COLO829 (cell line): ENCODE results near the gene TMTC1.
A peak's percentile ranks its signal among the peaks of the same experiment; 100 is the strongest.

Experiments
- DNase-seq: peaks from one replicate; pipeline ENCODE4 v3.0.0; 2012; ENCODE audit warnings: low spot score

The TMTC1 gene

DNA sequence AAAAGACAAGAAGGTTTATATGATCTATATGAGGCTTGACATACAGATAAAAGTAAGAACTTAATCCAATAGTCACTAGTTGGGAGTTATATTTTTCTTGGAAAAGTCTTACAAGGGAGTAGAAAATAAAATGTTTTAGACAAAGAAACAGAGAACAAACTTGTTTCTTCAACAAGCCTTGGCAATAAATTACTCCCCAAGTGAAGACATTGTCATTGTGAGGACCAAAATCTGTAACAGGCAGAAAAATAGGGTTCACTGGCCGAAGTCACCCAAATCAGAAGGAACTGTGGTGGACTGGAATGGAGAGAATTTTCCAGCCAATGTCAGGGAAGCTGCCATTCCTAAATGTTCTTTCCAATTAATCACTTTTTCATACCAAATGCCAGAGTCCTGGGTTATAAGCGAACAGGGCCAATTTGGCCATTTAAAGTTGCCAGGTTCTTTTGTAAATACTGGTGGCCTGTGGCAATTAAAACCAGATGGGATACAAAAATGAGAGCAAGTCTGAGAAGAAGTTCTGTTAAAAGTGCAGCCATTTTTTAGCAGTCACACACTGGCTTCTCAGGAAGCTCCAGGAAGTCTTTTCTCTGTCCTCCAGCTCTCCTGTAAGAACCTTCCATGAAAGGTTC is 168.9 kb downstream of the TMTC1 start:
- DNase-seq: no peak

DNA sequence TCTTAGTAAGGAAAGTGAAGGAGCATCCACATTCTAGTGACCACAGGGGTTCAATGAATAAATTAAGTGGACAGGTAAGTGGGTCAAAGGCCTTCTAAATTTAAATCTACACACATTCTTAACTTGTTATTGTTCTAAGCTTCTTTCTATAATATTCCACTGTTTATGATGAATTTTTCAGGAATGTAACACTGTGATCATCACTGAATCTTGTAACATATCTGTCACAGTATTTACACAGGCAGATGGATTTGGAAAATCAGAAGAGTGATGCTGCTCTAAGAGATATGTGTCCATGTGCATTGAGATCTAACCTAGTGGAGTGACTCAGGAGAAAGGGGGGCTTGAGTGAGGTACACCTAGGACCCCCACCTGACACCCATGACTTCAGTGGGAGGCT is 170.8 kb downstream of the TMTC1 start:
- DNase-seq: no peak

DNA sequence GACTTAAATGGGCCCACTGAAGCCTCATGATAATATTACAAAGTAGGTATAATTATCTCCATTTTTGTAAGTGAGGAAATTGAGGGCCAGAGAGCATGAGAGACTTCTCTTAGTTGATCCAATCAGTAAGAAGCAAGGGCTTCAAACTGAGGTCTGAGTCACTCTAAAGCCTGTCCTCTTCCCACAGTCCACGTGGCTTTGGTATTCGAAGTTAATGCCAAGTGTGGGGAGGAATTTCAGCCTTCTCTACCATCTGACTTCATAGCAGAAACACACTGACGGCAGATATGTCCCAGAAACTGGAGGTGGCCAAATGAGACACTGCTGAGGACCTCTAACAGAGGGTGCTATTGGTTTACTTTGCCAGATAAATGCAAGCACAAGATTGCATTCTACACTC is 171.8 kb downstream of the TMTC1 start:
- no peak for DNase-seq

DNA sequence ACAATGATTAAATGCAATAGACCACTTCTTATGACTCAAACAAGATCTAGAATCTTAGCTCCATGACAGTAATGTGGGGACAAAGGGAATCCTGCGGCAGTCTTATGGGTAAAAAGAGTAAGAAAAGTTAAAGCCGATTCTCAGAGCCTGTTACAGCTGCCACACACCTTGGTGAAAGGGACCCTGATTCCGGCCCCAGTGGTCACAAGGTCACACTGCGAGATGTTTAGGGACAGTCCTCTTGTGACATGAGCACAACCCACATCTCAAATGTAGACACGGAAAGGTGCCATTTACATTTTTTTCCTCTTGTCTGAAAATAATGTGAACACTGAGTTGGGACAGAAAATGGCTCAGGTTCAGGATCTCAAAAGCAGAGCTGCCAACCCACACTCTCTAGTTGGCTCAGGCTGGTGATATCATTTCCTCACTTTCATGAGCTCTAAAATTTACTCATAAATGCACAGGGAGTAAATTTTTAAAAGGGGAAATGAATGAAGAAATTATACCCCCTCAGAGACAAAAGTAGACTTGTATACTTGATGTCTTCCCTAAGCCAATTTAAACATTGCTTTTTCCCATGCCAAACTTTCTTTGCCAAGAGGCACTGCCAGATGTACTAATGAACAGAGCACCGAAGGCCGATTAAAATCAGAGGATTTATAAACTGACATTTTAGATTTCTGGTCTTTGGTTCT is 173.1 kb downstream of the TMTC1 start:
- no peak for DNase-seq

DNA sequence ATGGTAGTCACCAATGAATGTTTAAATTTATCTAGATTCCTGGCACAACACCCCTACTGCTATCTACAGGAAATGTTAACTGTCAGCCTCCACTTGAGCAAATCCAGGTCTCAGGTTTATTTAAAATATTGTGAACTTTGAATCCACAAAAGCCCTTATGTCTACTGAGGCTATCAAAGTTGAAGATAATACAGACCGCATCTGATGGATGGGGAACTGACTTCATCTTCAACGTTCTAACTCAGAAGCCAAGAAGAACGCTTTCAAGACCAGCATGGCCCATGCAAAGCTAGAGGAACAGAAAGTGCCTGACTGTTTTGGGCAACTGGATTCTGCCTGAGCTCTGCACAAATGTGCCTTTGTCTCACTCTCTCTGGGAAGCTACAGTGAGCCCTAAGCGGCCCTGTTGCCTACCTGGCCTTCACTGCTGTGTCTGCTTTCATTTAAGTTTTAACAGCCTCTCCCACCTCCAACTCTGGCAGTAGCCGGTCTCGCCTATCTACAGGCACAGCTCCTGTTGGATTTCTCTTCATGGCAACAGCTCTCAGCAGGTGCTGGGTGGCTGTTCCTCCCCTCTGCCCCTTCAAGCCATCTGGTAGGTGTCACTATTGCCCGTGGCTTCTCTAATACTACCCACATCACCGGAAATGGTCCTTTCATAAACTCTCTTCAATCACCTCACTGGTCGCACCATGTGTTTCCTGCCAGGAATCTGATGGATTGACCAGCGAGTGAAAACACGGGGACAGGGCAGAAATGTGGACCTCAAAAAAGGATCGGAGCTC is 174.1 kb downstream of the TMTC1 start:
- DNase-seq: no peak

DNA sequence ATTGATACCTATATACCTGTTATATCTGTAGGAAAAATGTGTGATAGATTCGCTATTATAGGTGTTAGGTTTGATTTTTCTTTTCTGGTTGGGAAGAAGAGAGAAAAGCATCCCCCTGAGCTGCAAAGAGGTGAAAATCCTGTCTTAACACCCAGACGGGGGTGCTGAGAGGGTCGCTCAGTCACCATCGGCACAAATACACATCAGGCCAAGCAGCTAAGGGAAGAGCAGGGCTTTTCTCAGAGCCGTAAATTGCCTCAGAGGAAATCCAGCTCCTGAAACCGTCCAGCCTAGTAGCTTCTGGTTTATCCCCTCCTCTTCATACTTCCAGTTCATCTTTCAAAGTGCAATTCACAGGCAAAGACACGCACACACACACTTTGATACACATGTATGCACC is 175.2 kb downstream of the TMTC1 start:
- no peak for DNase-seq

DNA sequence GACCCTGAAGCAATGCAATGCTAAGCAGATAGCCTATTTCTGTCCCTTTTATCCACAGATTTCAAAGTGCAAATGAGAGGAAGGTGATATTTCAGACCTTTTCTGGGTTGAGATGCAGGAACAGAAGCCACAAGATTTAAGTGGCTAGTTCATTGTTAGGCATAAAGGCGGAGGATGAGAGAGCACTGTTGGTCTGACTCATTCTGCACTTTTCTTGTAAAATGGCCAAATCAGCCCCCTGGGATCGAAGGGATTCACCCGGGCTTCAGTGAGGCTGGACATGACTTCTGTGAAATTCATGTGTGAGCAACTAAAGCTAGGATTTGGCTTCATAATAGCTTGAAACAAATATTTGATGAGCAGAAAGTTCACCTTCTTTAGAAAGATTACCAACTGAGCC is 184.4 kb downstream of the TMTC1 start:
- DNase-seq: peak; percentile 17

DNA sequence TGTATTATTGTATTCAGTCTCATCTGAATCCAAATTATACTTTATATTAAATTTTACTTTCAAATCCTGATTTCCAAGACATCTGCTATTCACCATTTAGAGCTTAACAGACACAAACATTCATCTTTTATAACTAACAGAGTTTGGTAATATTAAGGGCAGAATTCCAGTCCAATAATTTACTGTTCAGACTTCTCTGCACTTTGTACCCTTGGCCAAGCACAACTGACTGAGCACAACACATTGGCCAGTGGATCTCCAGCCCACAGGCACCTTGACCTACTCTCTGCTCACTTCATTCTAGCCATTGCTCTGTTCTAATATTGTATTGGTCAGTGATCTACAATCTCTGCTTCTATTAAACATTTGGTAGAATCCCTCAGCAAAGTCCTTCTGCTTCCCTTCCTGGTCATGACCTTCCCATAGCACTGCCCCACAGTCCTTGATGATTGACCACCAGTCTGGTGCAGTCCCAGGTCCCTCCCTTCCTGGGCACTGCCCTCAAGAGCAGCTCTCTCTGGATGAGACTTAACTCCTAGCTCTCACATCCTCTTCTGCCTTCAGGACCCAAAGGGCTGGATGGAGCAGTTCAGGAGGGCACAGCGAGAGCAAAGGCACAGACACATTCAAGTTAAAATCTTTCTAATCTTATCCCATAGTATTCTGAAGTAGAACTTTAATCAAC is 188.5 kb downstream of the TMTC1 start:
- DNase-seq: no peak

DNA sequence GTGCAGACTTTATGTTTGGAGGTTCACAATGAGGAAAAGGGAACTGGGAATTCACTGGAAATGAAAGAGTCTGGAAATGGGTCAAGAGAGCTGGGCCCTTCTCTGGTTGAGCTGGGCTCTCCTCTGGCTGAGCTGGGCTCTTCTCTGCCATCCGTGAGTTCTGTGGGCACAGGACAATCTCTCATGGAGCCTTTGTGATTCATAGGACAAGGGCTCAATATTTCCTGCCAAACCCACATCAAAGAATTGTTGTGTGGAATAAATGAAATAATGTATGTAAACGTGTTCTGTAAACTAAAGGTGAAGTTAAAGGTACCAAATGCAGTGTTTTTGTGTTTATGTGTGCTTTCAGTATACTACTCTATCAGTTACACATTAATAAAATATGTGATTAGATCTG is 190.7 kb downstream of the TMTC1 start:
- no peak for DNase-seq

DNA sequence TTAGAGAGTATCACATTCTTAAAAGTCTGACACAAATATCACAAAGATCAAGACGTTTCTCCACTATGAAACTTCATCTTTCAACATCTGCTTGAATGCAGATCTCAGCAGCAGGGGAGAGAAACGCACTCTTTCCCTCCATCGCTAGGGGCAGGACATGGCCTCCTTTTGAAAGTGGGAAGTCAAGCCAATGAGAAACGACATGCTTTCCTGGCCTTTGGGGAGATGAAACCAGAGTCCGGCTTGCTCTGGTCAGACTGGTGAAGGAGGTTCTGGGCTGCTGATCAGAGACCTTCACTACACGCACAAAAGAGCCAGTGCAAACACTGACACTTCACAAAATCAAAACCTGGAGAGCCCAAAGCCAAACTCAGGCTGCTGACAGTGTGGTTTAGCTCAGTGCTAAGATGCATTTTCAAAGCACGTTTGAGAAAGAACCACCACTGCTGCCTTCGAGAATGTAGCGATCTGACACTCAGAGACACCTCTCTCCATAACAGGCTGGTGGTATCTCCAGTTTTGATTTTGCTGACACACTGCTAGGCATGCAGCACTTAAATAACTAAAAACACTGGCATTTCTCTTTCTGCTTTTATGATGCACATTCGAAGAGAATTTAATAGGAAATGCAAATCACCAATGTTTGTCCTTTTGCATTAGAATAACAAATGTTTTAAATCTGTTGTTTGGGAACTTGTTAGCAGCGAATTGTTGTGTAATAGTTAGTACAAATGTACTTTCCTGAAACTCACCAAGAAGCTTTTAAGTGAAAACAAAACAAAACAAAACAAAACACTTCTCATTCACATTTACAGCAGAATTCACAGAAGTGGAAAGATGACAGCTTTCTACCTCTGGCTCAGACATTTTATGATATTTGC is 192.4 kb downstream of the TMTC1 start:
- DNase-seq: no peak

DNA sequence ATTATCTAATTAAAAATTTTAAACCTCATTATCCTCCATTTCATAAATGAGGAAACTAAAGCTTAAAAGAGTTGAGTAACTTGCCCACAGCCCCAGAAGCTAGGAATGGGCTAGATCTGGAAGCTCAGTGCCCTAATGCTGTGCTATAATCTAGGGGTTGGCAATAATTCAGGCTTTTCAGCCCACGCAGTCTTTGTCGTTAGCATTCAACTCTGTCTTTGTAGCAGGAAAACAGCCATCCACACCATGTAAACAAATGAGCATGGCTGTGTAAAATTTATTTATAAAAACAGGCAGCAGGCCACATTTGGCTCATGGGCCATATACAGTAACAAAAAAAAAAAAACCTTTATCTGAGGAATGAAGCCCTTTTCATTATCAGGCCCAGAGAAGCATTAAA is 193.9 kb downstream of the TMTC1 start:
- no peak for DNase-seq

DNA sequence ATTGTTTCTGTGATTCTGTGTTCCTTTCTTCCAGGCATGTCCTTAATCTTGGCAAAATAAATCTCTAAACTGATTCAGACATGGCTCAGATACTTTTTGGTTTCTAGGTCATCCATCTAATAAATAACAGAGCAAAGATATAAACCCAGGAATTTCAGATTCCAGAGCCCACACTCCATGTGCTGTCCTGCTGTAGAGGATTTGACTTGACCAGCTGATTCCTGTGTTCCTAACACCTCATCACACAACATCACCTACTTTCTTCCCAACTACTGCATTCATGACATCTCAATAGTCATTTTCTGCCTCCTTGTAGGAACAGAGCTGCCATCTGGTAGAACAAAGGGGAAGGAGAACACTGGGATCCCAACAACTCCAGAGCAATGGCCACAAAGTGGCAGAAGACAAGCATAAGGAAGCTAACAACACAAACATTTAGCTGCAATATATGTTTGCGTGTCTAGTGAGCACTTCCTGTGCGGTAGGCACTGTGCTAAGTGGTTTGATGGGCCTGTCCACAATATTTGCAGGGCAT is 194.4 kb downstream of the TMTC1 start:
- DNase-seq: no peak

DNA sequence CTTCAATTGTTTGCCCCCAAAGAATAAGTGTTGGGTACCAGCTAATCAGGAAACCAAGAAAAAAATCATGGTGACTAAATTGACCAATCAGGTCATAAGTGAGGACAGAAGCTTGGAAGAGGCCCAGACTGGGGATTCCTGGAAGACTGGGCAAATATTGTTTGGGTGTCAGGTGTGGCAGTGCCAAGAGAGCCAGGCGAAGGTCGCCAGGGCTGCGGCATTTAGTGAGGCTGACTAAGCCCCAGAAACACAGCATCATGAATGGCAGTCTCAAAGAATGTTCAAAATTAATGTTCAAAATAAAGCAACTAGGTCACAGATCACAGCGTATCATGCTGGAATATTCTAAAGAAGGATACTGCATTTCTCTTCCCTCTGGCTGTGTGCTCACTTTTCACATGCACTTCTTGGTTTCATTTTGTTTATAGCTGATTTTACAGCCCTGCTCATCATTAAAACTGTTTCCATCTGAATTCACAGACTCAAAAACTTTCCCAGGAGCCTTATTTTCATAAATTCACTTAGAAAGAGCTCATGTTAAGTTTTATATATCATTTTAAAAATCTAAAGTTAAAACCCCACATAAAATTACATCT is 201.0 kb downstream of the TMTC1 start:
- no peak for DNase-seq

DNA sequence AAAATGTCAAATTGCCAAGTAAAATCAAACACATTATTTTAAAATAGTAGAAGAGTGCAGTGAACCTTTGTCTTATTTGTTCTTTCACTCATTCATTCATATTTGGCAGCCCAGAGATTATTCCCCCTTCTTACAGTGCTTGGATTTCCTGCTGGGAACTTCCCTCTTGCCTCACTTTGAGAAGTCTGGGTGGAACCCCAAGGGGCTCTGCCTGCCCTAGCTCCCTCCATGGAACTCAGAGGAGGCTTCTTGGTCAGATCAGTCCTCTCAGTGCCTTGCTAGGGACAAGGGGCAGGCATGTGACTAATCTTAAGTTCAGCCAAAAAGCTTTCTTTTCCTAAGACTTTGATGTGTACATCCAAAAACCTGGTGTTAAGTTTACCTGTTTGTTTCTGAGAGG is 201.6 kb downstream of the TMTC1 start:
- no peak for DNase-seq

DNA sequence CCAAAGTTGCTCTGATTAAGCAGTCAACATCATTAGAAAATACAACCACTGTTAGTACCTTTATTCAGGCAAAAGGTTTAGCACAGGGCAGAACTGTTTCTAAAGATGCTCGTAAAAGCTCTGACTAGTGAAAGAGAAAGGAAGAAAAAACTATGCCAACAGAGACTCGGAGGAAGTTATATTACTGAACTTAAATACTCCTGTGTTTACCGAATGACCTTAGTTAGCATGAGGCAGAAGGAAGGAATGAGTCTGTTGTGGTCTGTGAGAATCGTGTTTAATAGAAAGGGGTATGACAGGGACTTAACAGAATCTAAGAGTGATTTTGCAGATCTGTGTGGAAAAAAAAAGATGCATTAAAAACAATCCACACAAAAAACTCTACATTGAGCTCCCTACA is 202.1 kb downstream of the TMTC1 start:
- peak; percentile 12 for DNase-seq

DNA sequence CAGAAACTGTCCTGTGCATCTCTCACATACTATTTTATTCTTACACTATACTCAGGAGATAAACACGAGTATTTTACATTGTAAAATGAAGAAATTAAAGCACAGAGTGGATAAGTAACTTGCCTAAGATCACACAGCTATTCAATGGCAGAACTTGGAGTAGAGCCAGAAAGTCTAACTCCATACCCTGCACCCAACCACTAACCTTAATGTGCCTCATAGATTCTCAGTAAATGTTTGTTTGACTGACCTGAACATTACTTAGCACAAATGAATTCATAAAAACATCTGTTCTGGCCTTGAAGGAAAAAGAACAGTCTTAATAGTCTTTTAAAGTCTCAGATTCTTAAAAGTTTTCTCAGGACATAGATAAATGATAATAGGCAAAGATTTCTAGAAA is 202.8 kb downstream of the TMTC1 start:
- DNase-seq: no peak

DNA sequence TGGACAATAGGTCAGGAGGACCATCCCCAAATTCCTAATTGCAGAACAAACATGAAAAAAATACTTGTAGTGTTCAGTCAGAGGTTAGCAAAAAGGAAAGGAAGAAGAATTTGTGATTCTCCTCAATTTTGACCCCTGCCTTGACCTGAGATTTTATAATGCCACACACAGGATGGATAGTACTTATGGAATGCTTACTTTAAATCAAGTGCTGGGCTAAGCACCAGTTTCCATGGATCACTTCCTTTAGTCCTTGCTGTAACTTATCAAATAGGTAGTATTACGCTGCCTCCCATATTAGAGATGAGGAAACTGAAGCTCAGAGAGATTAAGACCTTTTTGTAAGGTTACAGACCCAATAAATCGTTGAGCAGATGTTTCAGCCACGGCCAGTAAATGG is 205.0 kb downstream of the TMTC1 start:
- no peak for DNase-seq

DNA sequence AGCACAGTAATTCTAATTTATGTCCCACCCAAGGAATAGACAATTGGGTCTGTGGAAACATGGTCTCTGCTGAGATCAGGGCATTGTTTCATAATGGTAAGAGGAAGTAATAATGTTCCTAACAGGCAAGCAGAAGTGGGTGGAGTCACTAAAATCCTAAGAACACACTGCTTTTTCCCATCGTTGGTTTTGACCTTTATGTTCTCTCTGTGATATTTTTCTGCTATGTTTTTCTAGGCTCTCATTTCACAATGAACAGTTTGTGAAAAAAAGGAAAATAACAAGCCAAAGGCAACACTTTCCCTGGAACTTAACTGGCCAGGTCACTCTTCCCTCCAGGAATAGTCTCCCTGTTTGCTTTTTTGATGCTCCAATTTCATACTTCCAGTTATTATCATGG is 205.7 kb downstream of the TMTC1 start:
- no peak for DNase-seq

DNA sequence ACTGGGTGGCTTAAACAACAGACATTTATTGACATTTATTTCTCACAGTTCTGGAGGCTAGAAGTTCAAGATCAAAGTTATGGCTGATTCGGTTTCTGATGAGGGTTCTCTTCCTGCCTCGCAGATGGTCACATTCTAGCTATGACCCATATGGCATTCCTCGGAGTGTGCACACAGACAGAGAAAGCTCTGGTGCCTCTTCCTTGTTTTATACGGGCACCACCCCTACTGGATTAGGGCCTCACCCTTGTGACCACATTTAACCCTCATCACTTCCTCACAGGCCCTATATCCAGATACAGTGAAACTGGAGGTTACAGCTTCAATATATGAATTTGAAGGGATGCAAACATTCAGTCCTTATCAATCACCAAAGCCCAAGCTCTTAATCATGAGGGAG is 209.2 kb downstream of the TMTC1 start:
- no peak for DNase-seq

DNA sequence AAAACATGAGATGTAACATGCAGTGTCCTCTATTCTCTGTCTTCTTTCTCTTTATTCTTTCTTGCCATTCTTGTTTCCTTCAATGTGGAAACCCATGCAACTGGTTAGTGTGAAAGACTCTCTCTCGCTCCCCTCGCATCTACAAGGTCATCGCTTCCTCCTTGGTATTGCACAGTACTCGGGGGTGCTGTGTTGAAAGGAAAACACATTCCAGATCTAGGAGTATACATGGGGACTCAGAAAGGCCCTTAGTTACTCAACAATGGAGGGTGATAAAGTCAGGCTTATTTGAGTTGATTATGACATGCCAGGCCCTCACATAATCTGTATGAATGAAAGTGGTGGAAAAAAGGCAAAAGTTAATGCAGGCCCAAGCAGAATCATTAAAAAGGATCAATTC is 210.8 kb downstream of the TMTC1 start:
- no peak for DNase-seq

DNA sequence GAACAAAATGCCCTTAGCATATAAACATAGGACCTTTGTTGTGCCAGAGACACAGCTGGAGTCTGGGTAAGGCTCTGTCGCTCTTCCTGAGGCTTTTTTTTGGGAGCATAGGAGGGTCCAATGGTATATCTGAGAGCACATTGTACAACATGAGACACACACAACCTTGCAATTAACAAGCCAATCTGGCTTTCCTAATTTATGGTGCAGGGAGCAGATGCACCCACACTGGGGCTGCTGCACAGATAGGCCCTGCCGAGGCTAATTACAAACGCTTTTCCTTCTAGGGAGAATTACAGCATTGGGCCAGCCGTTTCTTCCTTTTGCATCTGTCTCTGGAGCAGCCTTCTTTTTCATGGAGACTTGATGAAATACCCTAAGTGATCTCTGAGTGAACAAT is 211.3 kb downstream of the TMTC1 start:
- DNase-seq: no peak
